SH-SY5Y (cell line): ENCODE data around the gene TPI1.

Source experiments
- GATA2 ChIP-seq: IDR thresholded peaks from 2 replicates; pipeline ENCODE4 v1.6.1; 2011; ENCODE audit warnings: mild to moderate bottlenecking, low read depth, low read length
- GATA3 ChIP-seq: IDR thresholded peaks from 2 replicates; pipeline ENCODE4 v1.6.1; 2011; ENCODE audit warnings: low read depth, mild to moderate bottlenecking, low read length, moderate library complexity

GRCh38 chr12:6838854-6839253 is 28.5 kb upstream of the TPI1 start:
- TF ChIP-seq GATA2 (no peak), GATA3 (no peak)
